Epithelial cell of proximal tubule (primary cell): ENCODE data around the gene SAMSN1. TPM values are rescaled to one million over a fixed set of nuclear protein-coding genes. Genes with fewer than 3 reads are reported as not detected.

Source experiments
- DNase-seq: peaks from one replicate; pipeline ENCODE4 v3.0.0-alpha.2; 2011; ENCODE audit warnings: low read depth
- H3K4me3 ChIP-seq: 2 replicates; pipeline ENCODE4 v1.5.1; 2011; ENCODE audit warnings: low read depth, mild to moderate bottlenecking, low read length
- total RNA-seq: library from RNA; depleted of rRNA; stranded (reverse); fragments of >200 nt; gene quantifications from 2 replicates; pipeline ENCODE4 v1.2.3, GENCODE V29; 2015
- TF ChIP-seq, protein P1 (sequence below): conservative IDR thresholded peaks from 2 replicates; pipeline ENCODE4 v1.5.1; 2012; ENCODE audit warnings: low read depth, mild to moderate bottlenecking, low read length

The SAMSN1 gene
- total RNA-seq, 1 donor from 2014 or later: not detected

DNA sequence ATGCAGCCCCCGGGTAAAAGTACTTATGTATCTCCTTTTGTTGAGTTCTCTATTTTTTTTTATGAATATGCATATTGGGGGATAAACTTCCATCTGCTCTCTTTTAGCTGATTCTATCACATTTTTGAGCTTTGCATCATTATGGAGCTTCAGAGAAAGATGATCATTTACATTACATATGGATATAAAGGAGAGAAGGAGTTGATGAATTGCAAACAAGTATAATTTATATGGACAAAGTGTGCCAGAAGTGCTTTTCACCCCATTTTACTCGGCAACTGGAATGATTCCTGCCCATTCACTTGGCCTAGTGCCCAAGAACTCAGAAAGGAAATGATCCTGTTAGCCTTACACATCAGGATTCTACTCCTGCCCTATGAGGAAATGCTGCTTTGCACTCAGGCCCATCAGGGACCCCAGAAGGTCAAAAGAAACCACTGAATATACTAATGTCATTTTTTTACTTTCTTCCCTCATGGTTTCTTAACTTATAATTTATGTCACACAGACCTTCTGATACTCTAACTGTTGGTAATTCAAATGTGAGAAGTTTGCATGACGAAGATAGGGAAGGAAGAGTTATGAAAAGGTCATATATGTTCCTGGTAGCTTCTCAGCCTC is 65.6 kb downstream of the SAMSN1 start:
- TF ChIP-seq, protein P1, sequence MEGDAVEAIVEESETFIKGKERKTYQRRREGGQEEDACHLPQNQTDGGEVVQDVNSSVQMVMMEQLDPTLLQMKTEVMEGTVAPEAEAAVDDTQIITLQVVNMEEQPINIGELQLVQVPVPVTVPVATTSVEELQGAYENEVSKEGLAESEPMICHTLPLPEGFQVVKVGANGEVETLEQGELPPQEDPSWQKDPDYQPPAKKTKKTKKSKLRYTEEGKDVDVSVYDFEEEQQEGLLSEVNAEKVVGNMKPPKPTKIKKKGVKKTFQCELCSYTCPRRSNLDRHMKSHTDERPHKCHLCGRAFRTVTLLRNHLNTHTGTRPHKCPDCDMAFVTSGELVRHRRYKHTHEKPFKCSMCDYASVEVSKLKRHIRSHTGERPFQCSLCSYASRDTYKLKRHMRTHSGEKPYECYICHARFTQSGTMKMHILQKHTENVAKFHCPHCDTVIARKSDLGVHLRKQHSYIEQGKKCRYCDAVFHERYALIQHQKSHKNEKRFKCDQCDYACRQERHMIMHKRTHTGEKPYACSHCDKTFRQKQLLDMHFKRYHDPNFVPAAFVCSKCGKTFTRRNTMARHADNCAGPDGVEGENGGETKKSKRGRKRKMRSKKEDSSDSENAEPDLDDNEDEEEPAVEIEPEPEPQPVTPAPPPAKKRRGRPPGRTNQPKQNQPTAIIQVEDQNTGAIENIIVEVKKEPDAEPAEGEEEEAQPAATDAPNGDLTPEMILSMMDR: no peak
- H3K4me3 ChIP-seq: no peak overlapping the region
- no peak for DNase-seq

DNA sequence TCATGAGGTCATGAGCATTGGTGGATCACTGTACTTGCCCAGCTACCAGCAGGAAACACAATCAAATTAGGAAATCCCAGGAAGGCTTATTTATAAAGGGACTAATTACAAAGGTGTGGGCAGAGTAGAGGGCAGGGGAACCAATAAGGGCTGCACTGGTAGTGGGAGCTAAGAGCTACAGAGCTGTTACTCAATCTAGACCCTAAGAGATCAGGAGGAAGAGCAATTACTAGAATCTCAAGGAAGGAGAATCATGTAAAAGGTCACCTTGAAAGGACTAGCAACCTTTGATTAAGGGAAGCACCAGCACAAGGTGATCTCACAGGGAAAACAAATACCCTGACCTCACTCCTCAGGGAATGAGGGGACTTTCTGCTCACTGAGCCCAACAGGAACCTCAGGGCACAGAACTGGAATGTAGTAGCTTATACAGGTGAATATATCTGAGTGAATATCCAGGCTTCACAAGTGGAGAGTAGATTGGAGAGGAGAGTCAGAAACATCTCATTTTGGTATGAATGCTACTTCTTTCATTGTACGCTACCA is 66.8 kb downstream of the SAMSN1 start:
- DNase-seq: no peak
- TF ChIP-seq, protein P1: no peak
- H3K4me3 ChIP-seq: no peak overlapping the region

DNA sequence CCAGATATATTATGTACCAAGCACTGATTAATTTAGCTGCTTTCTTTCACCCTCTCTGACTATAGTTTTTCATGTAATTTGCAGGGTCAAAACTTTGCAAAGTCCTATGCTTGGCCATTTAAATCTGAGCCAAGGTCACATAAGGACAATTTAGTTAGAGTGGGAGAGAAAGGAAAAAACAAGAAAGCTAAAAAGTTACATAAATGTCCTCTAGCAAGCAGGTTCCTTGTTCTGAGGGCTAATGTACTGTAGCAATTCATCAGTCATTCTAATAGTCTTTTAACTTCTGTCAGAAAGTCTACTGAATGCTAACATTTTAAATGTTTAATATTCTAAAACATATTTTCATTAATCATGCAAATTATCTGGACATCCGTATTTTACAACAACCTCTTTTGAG is 68.3 kb downstream of the SAMSN1 start:
- TF ChIP-seq, protein P1: no peak
- no peak for DNase-seq
- no peak overlapping the region for H3K4me3 ChIP-seq

DNA sequence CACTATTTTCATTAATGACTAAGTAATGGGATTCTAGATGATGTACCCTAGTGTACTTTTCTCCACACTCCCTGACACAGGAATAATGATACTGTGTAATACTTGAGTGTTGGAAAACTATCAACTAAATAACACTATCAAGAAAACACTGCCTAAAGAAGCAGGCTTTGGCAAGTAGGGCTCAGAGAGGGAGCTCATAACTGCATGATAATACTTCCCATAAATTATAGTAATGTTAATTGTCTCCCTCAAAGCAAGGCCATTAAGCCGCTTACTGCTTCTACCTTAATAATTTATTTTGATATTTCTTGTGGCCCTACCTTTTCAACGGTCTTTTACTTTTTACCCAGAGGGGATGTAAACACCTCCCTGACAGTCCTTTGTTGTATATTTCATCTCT is 69.0 kb downstream of the SAMSN1 start:
- H3K4me3 ChIP-seq: no peak overlapping the region
- TF ChIP-seq, protein P1: no peak
- no peak for DNase-seq

DNA sequence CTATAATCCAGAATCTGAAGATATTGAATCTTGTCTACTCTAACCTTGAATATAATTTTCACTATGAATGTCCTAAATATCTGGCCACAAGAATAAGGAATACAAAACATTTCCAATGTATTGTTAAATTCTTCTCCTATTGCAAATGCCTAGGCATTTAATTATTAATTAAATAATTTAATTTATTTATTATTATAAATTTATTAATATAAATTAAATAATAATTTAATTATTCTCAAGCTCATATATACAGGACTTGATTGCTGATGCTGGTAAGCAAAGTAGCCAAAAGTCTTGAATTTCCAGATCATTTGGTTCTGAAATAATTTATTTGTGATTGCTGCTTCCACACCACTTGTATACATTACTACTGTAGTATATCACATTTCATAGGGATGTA is 71.1 kb downstream of the SAMSN1 start:
- no peak for DNase-seq

DNA sequence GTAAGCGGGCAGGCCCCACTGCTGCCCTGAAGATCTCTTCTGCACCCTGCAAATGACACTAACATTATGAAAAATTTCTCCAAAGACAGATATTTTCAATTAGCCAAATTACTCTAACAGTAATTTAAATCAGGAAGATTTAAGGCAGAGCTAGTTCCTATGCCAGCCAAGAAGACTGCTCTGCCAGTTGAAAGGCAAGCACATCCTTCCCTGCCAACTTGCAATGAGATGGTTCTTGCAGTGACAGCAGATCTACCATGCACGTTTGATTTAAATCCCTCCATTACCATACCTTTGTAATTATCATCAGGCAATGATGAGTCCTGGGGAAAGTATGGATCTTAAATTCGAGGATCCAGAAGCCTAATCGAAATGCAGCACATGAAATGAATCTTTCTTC is 76.5 kb downstream of the SAMSN1 start:
- no peak overlapping the region for H3K4me3 ChIP-seq
- TF ChIP-seq, protein P1: no peak
- no peak for DNase-seq

More for the DNA sequence above, 71.1 kb downstream of the SAMSN1 start:
- H3K4me3 ChIP-seq: no peak overlapping the region
- TF ChIP-seq, protein P1: no peak

DNA sequence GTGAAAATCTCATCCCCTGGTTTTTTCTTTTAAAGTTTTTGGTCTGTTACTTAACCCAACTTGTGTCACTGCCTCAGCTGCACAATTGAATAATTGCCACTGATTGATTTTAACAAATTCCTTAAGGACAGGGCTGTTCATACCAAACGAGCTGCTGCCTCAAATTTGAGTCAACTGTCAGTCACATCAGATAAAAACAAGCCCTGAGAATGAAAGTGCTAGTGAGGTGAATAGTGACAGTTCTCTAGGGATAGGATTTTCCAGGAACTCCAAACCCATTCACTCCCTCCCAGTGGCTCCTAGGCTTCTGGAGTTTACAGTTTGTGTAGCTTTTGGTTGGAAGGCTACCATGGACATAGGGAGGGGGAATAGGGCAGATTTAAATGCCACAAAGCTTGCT is 79.4 kb downstream of the SAMSN1 start:
- TF ChIP-seq, protein P1: no peak

More for the DNA sequence above, 79.4 kb downstream of the SAMSN1 start:
- H3K4me3 ChIP-seq: no peak overlapping the region
- DNase-seq: no peak
